Thoracic aorta (tissue), 2 donors: ENCODE data around the gene PTCSC3. TPM values are rescaled to one million over a fixed set of nuclear protein-coding genes. Genes with fewer than 3 reads are reported as not detected.

Source experiments
- ATAC-seq: fragments of 150-250 bp; one replicate; pipeline ENCODE4 v1.8.0; 2017; ENCODE audit warnings: low read depth; ENCODE audit not compliant: insufficient number of reproducible peaks, low FRiP score
- DNase-seq: peaks from one replicate; pipeline ENCODE4 v3.0.0-alpha.2; 2020; ENCODE audit warnings: low spot score
- H3K27ac ChIP-seq, 2 donors: fragments of 200-600 bp; sonication (generic); 1 replicate in 1 of 2; 2 replicates in 1 of 2; pipeline ENCODE4 v1.5.1; 2016; ENCODE audit warnings: mild to moderate bottlenecking in 2 of 2, moderate library complexity in 2 of 2
- H3K27me3 ChIP-seq: fragments of 200-600 bp; sonication (generic); replicated peaks from 2 replicates; pipeline ENCODE4 v1.6.0; 2016; ENCODE audit warnings: mild to moderate bottlenecking; ENCODE audit not compliant: insufficient read depth
- H3K36me3 ChIP-seq: fragments of 200-600 bp; sonication (generic); one replicate; pipeline ENCODE4 v1.5.1; 2016
- H3K4me1 ChIP-seq, 2 donors: fragments of 200-600 bp; sonication (generic); 1 replicate in 1 of 2; 2 replicates in 1 of 2; pipeline versions ENCODE4 v1.5.1 to v1.6.0; 2016; ENCODE audit warnings: low read depth in 2 of 2, mild to moderate bottlenecking in 1 of 2; ENCODE audit not compliant: control insufficient read depth in 1 of 2
- H3K4me3 ChIP-seq: fragments of 200-600 bp; sonication (generic); 2 replicates; pipeline ENCODE4 v1.5.1; 2016; ENCODE audit warnings: mild to moderate bottlenecking
- H3K9me3 ChIP-seq: fragments of 200-600 bp; sonication (generic); 2 replicates; pipeline ENCODE4 v1.5.1; 2016
- CTCF ChIP-seq: fragments of 200-600 bp; sonication (generic); IDR thresholded peaks from one replicate; pipeline ENCODE4 v1.5.1; 2019; ENCODE audit warnings: antibody characterized with exemption
- total RNA-seq, 2 donors: library from RNA; depleted of rRNA; stranded (reverse); fragments of >200 nt; gene quantifications; one replicate each; pipeline versions ENCODE4 v1.1.0 to v1.2.3, GENCODE V29; 2016

Gene PTCSC3
- total RNA-seq, 2 donors from 2014 or later = not detected

GRCh38 chr14:36167431-36167830, 9.1 kb downstream of the PTCSC3 start:
- DNase-seq (no peak), ATAC-seq (no peak)
- TF ChIP-seq CTCF = no peak
- Histone ChIP-seq H3K9me3 (no peaks in the 10 kb centered on the region), H3K4me1 (no peaks in the 10 kb centered on the region), H3K27me3 (no peaks in the 10 kb centered on the region), H3K4me3 (no peak overlapping the region), H3K36me3 (no peaks in the 10 kb centered on the region), H3K27ac (no peak overlapping the region)

GRCh38 chr14:36163451-36163850, 13.1 kb downstream of the PTCSC3 start:
- H3K4me1 ChIP-seq = no peaks in the 10 kb centered on the region
- no peaks in the 10 kb centered on the region for H3K27me3 ChIP-seq
- no peak for ATAC-seq
- H3K4me3 ChIP-seq = no peak overlapping the region
- TF ChIP-seq CTCF = no peak
- DNase-seq = no peak
- no peaks in the 10 kb centered on the region for H3K9me3 ChIP-seq
- no peaks in the 10 kb centered on the region for H3K36me3 ChIP-seq
- no peak overlapping the region for H3K27ac ChIP-seq

GRCh38 chr14:36162267-36162666, 14.3 kb downstream of the PTCSC3 start:
- ATAC-seq = no peak
- Histone ChIP-seq H3K27ac (no peak overlapping the region), H3K4me3 (no peak overlapping the region), H3K4me1 (no peaks in the 10 kb centered on the region), H3K9me3 (no peaks in the 10 kb centered on the region), H3K36me3 (no peaks in the 10 kb centered on the region), H3K27me3 (no peaks in the 10 kb centered on the region)
- no peak for DNase-seq
- no peak for TF ChIP-seq CTCF

GRCh38 chr14:36161776-36162175, 14.7 kb downstream of the PTCSC3 start:
- no peak for ATAC-seq
- TF ChIP-seq CTCF = no peak
- Histone ChIP-seq H3K36me3 (no peaks in the 10 kb centered on the region), H3K4me1 (no peaks in the 10 kb centered on the region), H3K4me3 (no peak overlapping the region), H3K9me3 (no peaks in the 10 kb centered on the region), H3K27ac (no peak overlapping the region), H3K27me3 (no peaks in the 10 kb centered on the region)
- no peak for DNase-seq

- H3K9me3 ChIP-seq = no peaks in the 10 kb centered on the region
- H3K36me3 ChIP-seq = no peaks in the 10 kb centered on the region
- H3K4me1 ChIP-seq = no peaks in the 10 kb centered on the region
- H3K4me3 ChIP-seq = no peak overlapping the region
- no peak for TF ChIP-seq CTCF
- DNase-seq (no peak), ATAC-seq (no peak)
- H3K27me3 ChIP-seq = no peaks in the 10 kb centered on the region
- no peak overlapping the region for H3K27ac ChIP-seq
These were observed 25.2 kb downstream of the PTCSC3 start for GRCh38 chr14:36151335-36151734.
